GM12873 (cell line): ENCODE measurements around the gene PMM2.

Experiments
- TF ChIP-seq, protein P1 (sequence below): IDR thresholded peaks from 2 replicates; pipeline ENCODE4 v1.5.1; 2012; ENCODE audit warnings: low read depth, mild to moderate bottlenecking, moderate library complexity, low read length, control low read depth; ENCODE audit not compliant: insufficient read depth; ENCODE audit errors: missing control alignments

PMM2 gene

DNA sequence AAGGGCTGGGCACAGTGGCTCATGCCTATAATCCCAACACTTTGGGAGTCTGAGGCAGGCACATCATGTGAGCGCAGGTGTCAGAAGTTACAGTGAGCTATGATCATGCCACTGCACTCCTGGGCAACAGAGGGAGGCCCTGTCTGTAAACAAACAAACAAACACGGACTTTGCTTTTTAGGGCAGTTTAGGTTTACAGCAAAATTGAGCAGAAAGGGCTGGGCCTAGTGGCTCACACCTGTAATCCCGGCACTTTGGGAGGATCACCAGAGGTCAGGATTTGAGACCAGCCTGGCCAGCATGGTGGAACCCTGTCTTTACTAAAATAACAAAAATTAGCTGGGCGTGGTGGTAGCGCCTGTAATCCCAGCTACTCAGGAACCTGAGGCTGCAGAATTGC, 74.4 kb downstream of the PMM2 start:
- TF ChIP-seq, protein P1, sequence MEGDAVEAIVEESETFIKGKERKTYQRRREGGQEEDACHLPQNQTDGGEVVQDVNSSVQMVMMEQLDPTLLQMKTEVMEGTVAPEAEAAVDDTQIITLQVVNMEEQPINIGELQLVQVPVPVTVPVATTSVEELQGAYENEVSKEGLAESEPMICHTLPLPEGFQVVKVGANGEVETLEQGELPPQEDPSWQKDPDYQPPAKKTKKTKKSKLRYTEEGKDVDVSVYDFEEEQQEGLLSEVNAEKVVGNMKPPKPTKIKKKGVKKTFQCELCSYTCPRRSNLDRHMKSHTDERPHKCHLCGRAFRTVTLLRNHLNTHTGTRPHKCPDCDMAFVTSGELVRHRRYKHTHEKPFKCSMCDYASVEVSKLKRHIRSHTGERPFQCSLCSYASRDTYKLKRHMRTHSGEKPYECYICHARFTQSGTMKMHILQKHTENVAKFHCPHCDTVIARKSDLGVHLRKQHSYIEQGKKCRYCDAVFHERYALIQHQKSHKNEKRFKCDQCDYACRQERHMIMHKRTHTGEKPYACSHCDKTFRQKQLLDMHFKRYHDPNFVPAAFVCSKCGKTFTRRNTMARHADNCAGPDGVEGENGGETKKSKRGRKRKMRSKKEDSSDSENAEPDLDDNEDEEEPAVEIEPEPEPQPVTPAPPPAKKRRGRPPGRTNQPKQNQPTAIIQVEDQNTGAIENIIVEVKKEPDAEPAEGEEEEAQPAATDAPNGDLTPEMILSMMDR = no peak

DNA sequence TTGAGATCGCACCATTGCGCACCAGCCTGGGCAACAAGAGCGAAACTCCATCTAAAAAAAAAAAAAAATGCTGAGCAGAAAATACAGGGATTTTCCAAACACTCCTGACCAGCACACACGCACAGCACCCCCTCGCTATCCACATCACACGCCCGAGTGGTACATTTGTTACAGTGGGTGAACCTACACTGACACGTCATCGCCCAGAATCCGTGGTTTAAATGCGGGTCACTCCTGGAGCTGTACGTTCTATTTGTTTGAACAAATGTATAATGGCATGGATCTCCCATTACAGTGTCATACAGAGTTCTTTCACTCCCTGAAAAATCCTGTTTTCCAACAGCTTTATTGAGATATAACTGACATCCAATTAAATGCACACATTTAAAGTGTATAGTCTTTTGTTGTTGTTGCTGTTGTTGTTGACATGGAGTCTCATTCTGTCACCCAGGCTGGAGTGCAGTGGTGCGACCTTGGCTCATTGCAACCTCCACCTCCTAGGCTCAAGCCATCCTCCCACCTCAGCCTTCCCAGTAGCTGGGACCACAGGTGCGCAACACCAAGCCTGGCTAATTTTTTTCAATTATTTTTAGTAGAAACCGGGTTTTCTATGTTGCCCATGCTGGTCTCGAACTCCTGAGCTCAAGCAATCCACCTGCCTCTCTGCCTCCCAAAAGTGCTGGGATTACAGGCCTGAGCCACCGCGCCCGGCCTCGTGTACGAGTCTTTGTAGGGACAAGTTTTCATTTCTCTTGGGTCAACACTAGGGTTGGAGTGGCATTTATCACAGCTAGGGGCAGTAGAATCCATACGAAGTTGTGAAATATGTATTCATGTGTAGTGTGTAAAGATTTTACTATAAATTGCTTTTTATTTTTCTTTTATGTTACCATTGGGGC, 75.6 kb downstream of the PMM2 start:
- TF ChIP-seq, protein P1 = no peak

- TF ChIP-seq, protein P1 = no peak
Measured at GRCh38 chr16:8874388-8874787, 76.7 kb downstream of the PMM2 start.

DNA sequence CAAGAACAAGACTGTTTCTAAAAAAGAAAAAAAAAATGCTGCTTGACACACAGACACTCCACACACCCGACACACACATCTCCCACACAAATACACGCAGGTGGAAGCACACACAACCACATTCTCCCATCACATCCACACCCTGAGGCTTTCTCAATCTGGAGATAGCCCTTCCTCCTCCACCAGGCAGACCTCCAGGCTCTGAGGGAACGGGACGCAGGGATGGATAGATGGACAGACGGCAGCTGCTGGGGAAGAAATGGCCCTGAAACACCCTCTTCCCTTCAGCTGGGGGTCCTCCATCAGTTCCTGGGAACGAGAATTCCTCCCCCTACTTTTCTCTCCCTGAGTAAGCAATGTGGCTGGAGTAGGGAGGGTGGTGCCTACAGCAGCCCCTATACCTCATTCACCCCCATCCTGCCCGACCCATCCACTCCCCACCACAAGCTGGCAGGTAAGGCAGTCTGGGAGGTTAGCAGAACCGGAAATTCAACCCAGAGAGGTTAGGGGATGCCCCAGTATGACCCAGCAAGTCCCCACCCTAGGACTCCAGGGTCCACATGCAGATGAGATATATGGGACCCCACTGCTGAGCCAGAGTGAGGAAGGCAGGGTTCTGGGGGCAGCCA, 80.4 kb downstream of the PMM2 start:
- TF ChIP-seq, protein P1 = no peak

- TF ChIP-seq, protein P1 = no peak
Measured at GRCh38 chr16:8878523-8878911, 80.9 kb downstream of the PMM2 start.

DNA sequence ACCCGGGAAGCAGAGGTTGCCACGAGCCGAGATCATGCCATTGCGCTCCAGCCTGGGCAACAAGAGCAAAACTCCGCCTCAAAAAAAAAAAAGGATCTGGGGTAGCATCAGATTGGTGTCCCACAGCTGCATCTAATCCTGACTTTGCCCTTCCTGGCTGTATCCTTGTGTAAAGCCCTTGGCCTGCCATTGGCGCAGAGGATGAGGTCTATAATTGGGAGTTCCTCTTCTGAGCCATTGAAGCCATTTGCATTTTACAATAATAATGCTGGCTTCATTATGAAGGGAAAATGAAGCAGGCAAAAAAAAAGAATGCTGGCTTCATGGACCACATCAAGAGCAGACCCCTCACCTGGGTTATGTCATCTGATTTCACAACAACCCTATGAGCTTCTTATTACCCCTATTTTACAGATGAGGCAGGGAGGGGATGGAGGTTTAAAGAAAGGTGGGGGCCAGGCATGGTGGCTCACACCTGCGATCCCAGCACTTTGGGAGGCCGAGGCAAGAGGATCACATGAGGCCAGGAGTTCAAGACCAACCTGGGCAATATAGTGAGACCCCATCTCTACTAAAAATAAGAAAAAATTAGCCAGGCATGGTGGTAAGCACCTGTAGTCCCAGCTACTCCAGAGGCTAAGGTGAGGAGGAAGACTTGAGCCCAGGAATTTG, 83.3 kb downstream of the PMM2 start:
- TF ChIP-seq, protein P1 = peak; percentile 2

- TF ChIP-seq, protein P1 = no peak
Measured at GRCh38 chr16:8882041-8882617, 84.5 kb downstream of the PMM2 start, which contains the start of gene LITAFD. LITAFD (plus strand) TSS chr16:8882351; CDS start chr16:8884356, 2,005 bp downstream.
